H7 (cell line): ENCODE measurements around the gene PSD2. TPM values are rescaled to one million over a fixed set of nuclear protein-coding genes. Genes with fewer than 3 reads are reported as not detected.

Source experiments
- DNase-seq: peaks from one replicate; pipeline ENCODE4 v3.0.0; 2012
- H3K27me3 ChIP-seq: 2 replicates; pipeline ENCODE4 v1.6.0; 2011; ENCODE audit warnings: mild to moderate bottlenecking, low read length; ENCODE audit not compliant: control insufficient read depth, insufficient read depth
- H3K36me3 ChIP-seq: replicated peaks from 2 replicates; pipeline ENCODE4 v1.5.1; 2011; ENCODE audit warnings: low read length; ENCODE audit not compliant: control insufficient read depth, insufficient read depth
- H3K4me3 ChIP-seq: 2 replicates; pipeline ENCODE4 v1.5.1; 2011; ENCODE audit warnings: low read depth, mild to moderate bottlenecking, control low read depth, low read length, moderate library complexity; ENCODE audit not compliant: insufficient read depth
- total RNA-seq: library from RNA; depleted of rRNA; stranded (reverse); fragments of >200 nt; shearing (Covaris generic); gene quantifications from 2 replicates; pipeline ENCODE4 v1.2.3, GENCODE V29; 2014

PSD2 gene
- total RNA-seq, 1 experiment from 2014 or later: 0.10 TPM

GRCh38 chr5:139821806-139822552 lies 26.4 kb downstream of the PSD2 start:
- Histone ChIP-seq H3K27me3 (no peaks in the 10 kb centered on the region; the same call in 1 of the 2 replicates), H3K36me3 (no peaks in the 10 kb centered on the region), H3K4me3 (no peak overlapping the region)
- DNase-seq: no peak

GRCh38 chr5:139822553-139823425 lies 27.2 kb downstream of the PSD2 start:
- no peaks in the 10 kb centered on the region for H3K36me3 ChIP-seq
- no peak overlapping the region for H3K4me3 ChIP-seq
- H3K27me3 ChIP-seq: no peaks in the 10 kb centered on the region; the same call in 1 of the 2 replicates
- peak; percentile 66 for DNase-seq

- no peaks in the 10 kb centered on the region for H3K36me3 ChIP-seq
- DNase-seq: no peak
- H3K4me3 ChIP-seq: no peak overlapping the region
- no peaks in the 10 kb centered on the region; the same call in 1 of the 2 replicates for H3K27me3 ChIP-seq
Observed at GRCh38 chr5:139823757-139824355, 28.2 kb downstream of the PSD2 start.

- no peak for DNase-seq
- no peaks in the 10 kb centered on the region for H3K27me3 ChIP-seq
- H3K36me3 ChIP-seq: no peaks in the 10 kb centered on the region
- no peak overlapping the region for H3K4me3 ChIP-seq
Observed at GRCh38 chr5:139825690-139826089, 30.1 kb downstream of the PSD2 start.

GRCh38 chr5:139828207-139828895 lies 32.7 kb downstream of the PSD2 start:
- DNase-seq: no peak
- Histone ChIP-seq H3K4me3 (no peak overlapping the region), H3K27me3 (peaks cover 5% of the 10 kb centered on the region; the same call in 1 of the 2 replicates), H3K36me3 (no peaks in the 10 kb centered on the region)

GRCh38 chr5:139829471-139829870 lies 33.9 kb downstream of the PSD2 start:
- DNase-seq: no peak
- Histone ChIP-seq H3K36me3 (no peaks in the 10 kb centered on the region), H3K4me3 (no peak overlapping the region), H3K27me3 (peaks cover 7% of the 10 kb centered on the region)

GRCh38 chr5:139831624-139832023 lies 36.0 kb downstream of the PSD2 start:
- no peak for DNase-seq
- no peaks in the 10 kb centered on the region for H3K36me3 ChIP-seq
- peaks cover 7% of the 10 kb centered on the region for H3K27me3 ChIP-seq
- H3K4me3 ChIP-seq: no peak overlapping the region

- peaks cover 7% of the 10 kb centered on the region for H3K27me3 ChIP-seq
- H3K4me3 ChIP-seq: no peak overlapping the region
- no peak for DNase-seq
- H3K36me3 ChIP-seq: no peaks in the 10 kb centered on the region
Observed at GRCh38 chr5:139833525-139833924, 37.9 kb downstream of the PSD2 start.

GRCh38 chr5:139835656-139836055 lies 40.0 kb downstream of the PSD2 start:
- no peaks in the 10 kb centered on the region for H3K36me3 ChIP-seq
- no peak overlapping the region for H3K4me3 ChIP-seq
- peak; percentile 76 for DNase-seq
- peaks cover 7% of the 10 kb centered on the region for H3K27me3 ChIP-seq

- H3K27me3 ChIP-seq: peaks cover 7% of the 10 kb centered on the region
- no peak overlapping the region for H3K4me3 ChIP-seq
- no peaks in the 10 kb centered on the region for H3K36me3 ChIP-seq
- DNase-seq: no peak
Observed at GRCh38 chr5:139836469-139837208, 41.0 kb downstream of the PSD2 start.

GRCh38 chr5:139837711-139838380 lies 42.2 kb downstream of the PSD2 start:
- H3K36me3 ChIP-seq: no peaks in the 10 kb centered on the region
- H3K27me3 ChIP-seq: peaks cover 7% of the 10 kb centered on the region
- H3K4me3 ChIP-seq: no peak overlapping the region
- DNase-seq: no peak

- Histone ChIP-seq H3K27me3 (peaks cover 3% of the 10 kb centered on the region), H3K36me3 (no peaks in the 10 kb centered on the region), H3K4me3 (no peak overlapping the region)
- no peak for DNase-seq
Observed at GRCh38 chr5:139838381-139839197, 43.0 kb downstream of the PSD2 start.
